ENCODE measurements around the gene MRPL53. TPM values are rescaled to one million over a fixed set of nuclear protein-coding genes. Genes with fewer than 3 reads are reported as not detected.

Gene MRPL53
- total and polyA plus RNA-seq, 2 of the 4 experiments (the other 2 are of a cell fraction) = 5.2 to 39.0 TPM

DNA sequence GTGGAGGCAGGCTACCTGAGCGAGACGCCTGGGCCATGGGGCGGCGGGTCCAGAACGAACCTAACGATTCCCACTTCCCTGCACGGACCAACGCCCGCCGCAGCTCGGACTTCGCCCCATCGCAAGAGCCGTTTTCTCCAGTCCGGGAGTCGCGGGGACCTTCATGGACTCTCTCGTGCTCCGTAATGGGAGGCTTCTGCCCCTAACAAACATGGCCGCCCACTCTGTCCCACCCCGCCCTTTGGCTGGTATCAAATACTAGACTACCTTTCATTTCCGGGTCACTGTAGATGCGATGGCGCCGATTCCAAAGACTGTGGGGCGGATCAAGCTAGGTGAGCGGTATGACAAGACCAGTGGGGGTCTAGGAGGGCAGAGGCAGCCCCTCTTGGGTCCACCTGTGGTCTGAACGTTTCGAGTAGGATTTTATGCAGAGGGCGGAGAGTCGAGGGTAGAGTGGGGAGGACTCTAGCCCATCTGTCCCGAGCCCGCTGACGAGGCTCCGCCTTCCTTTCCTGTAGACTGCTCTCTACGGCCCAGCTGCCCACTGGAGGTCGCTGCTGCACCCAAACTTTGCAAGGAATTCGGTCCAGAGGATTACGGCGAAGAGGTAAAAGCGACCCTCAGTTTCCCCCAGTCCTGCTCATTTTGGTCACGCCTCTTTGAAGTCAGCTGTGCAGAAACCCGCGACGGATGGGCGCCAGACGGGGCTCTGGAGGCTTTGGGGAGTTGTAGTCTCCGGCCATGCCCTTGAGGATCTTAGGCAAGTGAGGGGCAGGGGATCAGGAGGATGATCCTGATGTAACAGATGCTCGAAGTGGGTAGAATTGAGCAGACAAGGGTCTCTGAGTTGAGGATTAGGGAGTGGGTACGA lies 10.6 kb upstream of the MRPL53 start, which contains the start of the genes CCDC142 and TTC31:
TSS of gene CCDC142 (minus strand) at position 198 of the 874 bp plus-strand sequence. CDS start at position 37, 161 bp downstream.
TSS of gene TTC31 (plus strand) at position 281 of the 874 bp plus-strand sequence. CDS start at position 296, 15 bp downstream.
- dilution Hi-C loops (cut with HindIII; ENCODE audit: low sequenced_read_pairs, unreplicated experiment) (no loop called here), intact Hi-C loops (cut with micrococcal nuclease) (loop anchor here (1.0 kb wide), 3 partner anchors 29 to 104 kb away; partner anchors contain the start of genes AUP1 and HTRA2), in situ Hi-C loops (cut with MboI; ENCODE audit: low sequenced_read_pairs) (loop anchor here (5.0 to 25.0 kb wide), 2 partner anchors 94 to 379 kb away; no protein-coding TSS in a partner anchor)
- Histone ChIP-seq H3K79me1 (ENCODE audit: low read depth in 1 of 2, low read length in 2 of 2) (peaks cover 24 to 63% of the 10 kb centered on the region in 2 experiments), H2AK5ac (ENCODE audit: low read depth, low read length) (peak within 1 kb of the TSS; percentile 73), H3K36me3 (ENCODE audit: control insufficient read depth, insufficient read depth, low read length) (peaks cover 7% of the 10 kb centered on the region), H3K4ac (ENCODE audit: low read depth, low read length) (peak within 1 kb of the TSS; percentile 97), H3K4me2 (ENCODE audit: low read depth, low read length) (peak within 1 kb of the TSS; percentile 97), H3K56ac (ENCODE audit: extremely low read depth, insufficient read depth, low read length) (peak within 1 kb of the TSS; percentile 95), H3K9me1 (ENCODE audit: insufficient read depth, low read length) (peaks cover 7% of the 10 kb centered on the region; the same call in 1 of the 2 replicates), H4K91ac (ENCODE audit: insufficient read depth, low read depth, low read length) (peak within 1 kb of the TSS; percentile 99), H2AFZ (replicated peaks; ENCODE audit: low read length, poor library complexity) (peak within 1 kb of the TSS; percentile 100), H3K27me3 (ENCODE audit: control insufficient read depth, insufficient read depth, low read length) (no peaks in the 10 kb centered on the region), H3K4me3 (ENCODE audit: insufficient read depth, low read depth, low read length) (peak within 1 kb of the TSS; percentile 80), H2BK5ac (ENCODE audit: low read depth, low read length, poor library complexity, severe bottlenecking) (peak within 1 kb of the TSS; percentile 92), H3K9me3 (ENCODE audit: control insufficient read depth, insufficient read depth, low read length) (no peaks in the 10 kb centered on the region), H2AK9ac (replicated peaks; ENCODE audit: low read depth, low read length, poor library complexity) (peak within 1 kb of the TSS; percentile 99), H4K20me1 (ENCODE audit: insufficient read depth, low read length) (peaks cover 3% of the 10 kb centered on the region; the same call in 1 of the 2 replicates), H3K27ac (ENCODE audit: insufficient read depth, low read length) (peak within 1 kb of the TSS; percentile 91), H3K18ac (ENCODE audit: low read depth, low read length) (peak within 1 kb of the TSS; percentile 87), H3K9ac (ENCODE audit: low read depth, low read length) (peak within 1 kb of the TSS; percentile 89), H4K8ac (ENCODE audit: low read depth in 2 of 2, low read length in 2 of 2) (peak within 1 kb of the TSS; percentile 79 to 100), H4K5ac (ENCODE audit: low read depth, low read length) (peak within 1 kb of the TSS; percentile 97), H3K23ac (ENCODE audit: low read depth, low read length) (peak within 1 kb of the TSS; percentile 98), H2BK20ac (ENCODE audit: low read depth, low read length) (peak within 1 kb of the TSS; percentile 93), H3K14ac (replicated peaks; ENCODE audit: low read depth, low read length) (peak within 1 kb of the TSS; percentile 99), H2BK15ac (ENCODE audit: low read depth, low read length) (peak within 1 kb of the TSS; percentile 99; the same call in 2 of the 3 replicates), H3K4me1 (ENCODE audit: control insufficient read depth, insufficient read depth, low read length) (peaks cover 13% of the 10 kb centered on the region), H2BK120ac (ENCODE audit: low read depth, low read length) (peak within 1 kb of the TSS; percentile 98)
- CTCF ChIA-PET = interaction anchor here (0.6 to 3.4 kb wide), 6 partner anchors 14 to 106 kb away, joined by 3 to 17 read pairs (median 4); no protein-coding TSS in a partner anchor
- DNase-seq (peak; percentile 93), ATAC-seq (ENCODE audit: low read depth) (peak; percentile 93)
- BruUV-seq (replicated peaks) = no TSS peak
- POLR2A ChIA-PET (ENCODE audit: unreplicated experiment) = interaction anchor here (1.1 to 1.4 kb wide), 2 partner anchors 21 to 24 kb away, joined by 3 to 5 read pairs; partner anchors contain the start of gene WBP1
- 0% methylated on average over 13 of the region's 50 CpGs; no CpG with 5 or more reads in 1 of the 2 experiments for WGBS, 2 experiments (ENCODE audit: extremely low coverage in 2 of 2, insufficient read length in 1 of 2)
- peak; percentile 20 for TF ChIP-seq RCOR1 (IDR thresholded peaks at IDR 0.05; ENCODE audit: insufficient replicate concordance, low read length)
- no peak; the same call in 1 of the 2 replicates for TF ChIP-seq NFE2L2 (IDR thresholded peaks at IDR 0.05; ENCODE audit: low read depth, low read length)
- TF ChIP-seq MAZ (IDR thresholded peaks at IDR 0.05; ENCODE audit: borderline replicate concordance, low read depth, low read length) = peak; percentile 81; the same call in 1 of the 2 replicates
- no peak for TF ChIP-seq FOS (IDR thresholded peaks at IDR 0.05; ENCODE audit: low read depth, low read length)
- peak; percentile 75 for TF ChIP-seq RAD21 (IDR thresholded peaks at IDR 0.05; ENCODE audit: low read length)
- 0 out of 2 replicates have a peak, but pooled peaks have one; percentile 5 for TF ChIP-seq MAFK (IDR thresholded peaks at IDR 0.05; ENCODE audit: low read depth, low read length)
- peak; percentile 88 for TF ChIP-seq SMC3 (IDR thresholded peaks at IDR 0.05; ENCODE audit: low read depth, low read length)
- TF ChIP-seq, protein P1, sequence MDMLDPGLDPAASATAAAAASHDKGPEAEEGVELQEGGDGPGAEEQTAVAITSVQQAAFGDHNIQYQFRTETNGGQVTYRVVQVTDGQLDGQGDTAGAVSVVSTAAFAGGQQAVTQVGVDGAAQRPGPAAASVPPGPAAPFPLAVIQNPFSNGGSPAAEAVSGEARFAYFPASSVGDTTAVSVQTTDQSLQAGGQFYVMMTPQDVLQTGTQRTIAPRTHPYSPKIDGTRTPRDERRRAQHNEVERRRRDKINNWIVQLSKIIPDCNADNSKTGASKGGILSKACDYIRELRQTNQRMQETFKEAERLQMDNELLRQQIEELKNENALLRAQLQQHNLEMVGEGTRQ (IDR thresholded peaks at IDR 0.05; ENCODE audit: low read depth, low read length) = no peak
- TF ChIP-seq CHD1 (IDR thresholded peaks at IDR 0.05; ENCODE audit: low read depth, low read length) = no peak
- TF ChIP-seq, protein P2, sequence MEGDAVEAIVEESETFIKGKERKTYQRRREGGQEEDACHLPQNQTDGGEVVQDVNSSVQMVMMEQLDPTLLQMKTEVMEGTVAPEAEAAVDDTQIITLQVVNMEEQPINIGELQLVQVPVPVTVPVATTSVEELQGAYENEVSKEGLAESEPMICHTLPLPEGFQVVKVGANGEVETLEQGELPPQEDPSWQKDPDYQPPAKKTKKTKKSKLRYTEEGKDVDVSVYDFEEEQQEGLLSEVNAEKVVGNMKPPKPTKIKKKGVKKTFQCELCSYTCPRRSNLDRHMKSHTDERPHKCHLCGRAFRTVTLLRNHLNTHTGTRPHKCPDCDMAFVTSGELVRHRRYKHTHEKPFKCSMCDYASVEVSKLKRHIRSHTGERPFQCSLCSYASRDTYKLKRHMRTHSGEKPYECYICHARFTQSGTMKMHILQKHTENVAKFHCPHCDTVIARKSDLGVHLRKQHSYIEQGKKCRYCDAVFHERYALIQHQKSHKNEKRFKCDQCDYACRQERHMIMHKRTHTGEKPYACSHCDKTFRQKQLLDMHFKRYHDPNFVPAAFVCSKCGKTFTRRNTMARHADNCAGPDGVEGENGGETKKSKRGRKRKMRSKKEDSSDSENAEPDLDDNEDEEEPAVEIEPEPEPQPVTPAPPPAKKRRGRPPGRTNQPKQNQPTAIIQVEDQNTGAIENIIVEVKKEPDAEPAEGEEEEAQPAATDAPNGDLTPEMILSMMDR (conservative IDR thresholded peaks at IDR 0.05; ENCODE audit: low read depth, low read length) = peak; percentile 90
- TF ChIP-seq RFX5 (IDR thresholded peaks at IDR 0.05; ENCODE audit: low read depth, low read length) = no peak
- peak; percentile 31; the same call in 1 of the 2 replicates for TF ChIP-seq MXI1 (IDR thresholded peaks at IDR 0.05; ENCODE audit: borderline replicate concordance, low read depth, low read length)
- no peak for TF ChIP-seq CEBPB (IDR thresholded peaks at IDR 0.05; ENCODE audit: low read depth, low read length)
